Keratinocyte (primary cell): ENCODE measurements around the gene TTC4.

Experiments used
- EZH2 ChIP-seq: IDR thresholded peaks from one replicate; pipeline ENCODE4 v1.6.1; 2012; ENCODE audit warnings: inconsistent platforms, mild to moderate bottlenecking, low read length, moderate library complexity
- TF ChIP-seq, protein P1 (sequence below), 3 experiments: IDR thresholded peaks in 1 of 3; conservative IDR thresholded peaks in 1 of 3; optimal IDR thresholded peaks in 1 of 3; 2 replicates in 2 of 3; 3 replicates in 1 of 3; pipeline versions ENCODE3 to v1.5.1; 2011; ENCODE audit warnings: low read length in 3 of 3, mild to moderate bottlenecking in 3 of 3, moderate library complexity in 2 of 3, control low read depth in 1 of 3, inconsistent platforms in 1 of 3; ENCODE audit not compliant: insufficient read depth in 2 of 3; ENCODE audit errors: extremely low read depth in 1 of 3

- TF ChIP-seq, protein P1, sequence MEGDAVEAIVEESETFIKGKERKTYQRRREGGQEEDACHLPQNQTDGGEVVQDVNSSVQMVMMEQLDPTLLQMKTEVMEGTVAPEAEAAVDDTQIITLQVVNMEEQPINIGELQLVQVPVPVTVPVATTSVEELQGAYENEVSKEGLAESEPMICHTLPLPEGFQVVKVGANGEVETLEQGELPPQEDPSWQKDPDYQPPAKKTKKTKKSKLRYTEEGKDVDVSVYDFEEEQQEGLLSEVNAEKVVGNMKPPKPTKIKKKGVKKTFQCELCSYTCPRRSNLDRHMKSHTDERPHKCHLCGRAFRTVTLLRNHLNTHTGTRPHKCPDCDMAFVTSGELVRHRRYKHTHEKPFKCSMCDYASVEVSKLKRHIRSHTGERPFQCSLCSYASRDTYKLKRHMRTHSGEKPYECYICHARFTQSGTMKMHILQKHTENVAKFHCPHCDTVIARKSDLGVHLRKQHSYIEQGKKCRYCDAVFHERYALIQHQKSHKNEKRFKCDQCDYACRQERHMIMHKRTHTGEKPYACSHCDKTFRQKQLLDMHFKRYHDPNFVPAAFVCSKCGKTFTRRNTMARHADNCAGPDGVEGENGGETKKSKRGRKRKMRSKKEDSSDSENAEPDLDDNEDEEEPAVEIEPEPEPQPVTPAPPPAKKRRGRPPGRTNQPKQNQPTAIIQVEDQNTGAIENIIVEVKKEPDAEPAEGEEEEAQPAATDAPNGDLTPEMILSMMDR (optimal IDR thresholded peaks at IDR 0.05 in 1 of 3, IDR thresholded peaks at IDR 0.05 in 1 of 3, conservative IDR thresholded peaks at IDR 0.05 in 1 of 3; ENCODE audit: extremely low read depth in 1 of 3, insufficient read depth in 2 of 3, low read length in 3 of 3), result no peak
- no peak for TF ChIP-seq EZH2
Observed at GRCh38 chr1:54696262-54696661, 19.4 kb upstream of the TTC4 start.
